CD14-positive monocyte (primary cell): ENCODE results near the gene GSK3A. TPM values are rescaled to one million over a fixed set of nuclear protein-coding genes. Genes with fewer than 3 reads are reported as not detected.

Source experiments
- DNase-seq, 3 donors: peaks; one replicate each; pipeline ENCODE4 v3.0.0-alpha.2; 2011 to 2022
- H2AFZ ChIP-seq: 2 replicates; pipeline ENCODE4 v1.6.0; 2012; ENCODE audit warnings: mild to moderate bottlenecking, low read depth, low read length, inconsistent platforms; ENCODE audit not compliant: insufficient read depth, poor library complexity, severe bottlenecking
- H3K27ac ChIP-seq, 2 donors: 1 replicate in 1 of 2; 2 replicates in 1 of 2; pipeline ENCODE4 v1.5.1; 2012 to 2013; ENCODE audit warnings: low read length in 2 of 2, control low read depth in 1 of 2, inconsistent platforms in 1 of 2, low read depth in 1 of 2, mild to moderate bottlenecking in 1 of 2
- H3K27me3 ChIP-seq, 2 donors: one replicate each; pipeline versions ENCODE4 v1.6.0 to v1.6.1; 2011 to 2013; ENCODE audit warnings: low read length in 2 of 2; ENCODE audit not compliant: control insufficient read depth in 2 of 2, insufficient read depth in 2 of 2
- H3K36me3 ChIP-seq, 2 donors: replicated peaks in 1 of 2; 1 replicate in 1 of 2; 2 replicates in 1 of 2; pipeline versions ENCODE4 v1.5.1 to v1.6.1; 2012 to 2013; ENCODE audit warnings: low read length in 2 of 2, control low read depth in 1 of 2, inconsistent platforms in 1 of 2, mild to moderate bottlenecking in 1 of 2; ENCODE audit not compliant: insufficient read depth in 2 of 2, control insufficient read depth in 1 of 2
- H3K4me1 ChIP-seq, 2 donors: 1 replicate in 1 of 2; 2 replicates in 1 of 2; pipeline versions ENCODE4 v1.5.1 to v1.6.1; 2012 to 2013; ENCODE audit warnings: low read length in 2 of 2, control low read depth in 1 of 2, inconsistent platforms in 1 of 2, mild to moderate bottlenecking in 1 of 2, moderate library complexity in 1 of 2; ENCODE audit not compliant: insufficient read depth in 2 of 2, control insufficient read depth in 1 of 2
- H3K4me2 ChIP-seq: replicated peaks from 2 replicates; pipeline ENCODE3; 2012; ENCODE audit warnings: low read length, moderate library complexity, mild to moderate bottlenecking; ENCODE audit not compliant: poor library complexity, severe bottlenecking; ENCODE audit errors: extremely low read depth
- H3K4me3 ChIP-seq, 3 experiments: fragments of 200-600 bp in 1 of 3; sonication (generic) in 1 of 3; replicated peaks in 1 of 3; 1 replicate in 2 of 3; 2 replicates in 1 of 3; pipeline ENCODE4 v1.5.1; 2011 to 2013; ENCODE audit warnings: low read length in 3 of 3, mild to moderate bottlenecking in 3 of 3, control low read depth in 2 of 3, low read depth in 2 of 3, inconsistent platforms in 1 of 3, moderate library complexity in 1 of 3
- H3K79me2 ChIP-seq: 2 replicates; pipeline ENCODE4 v1.6.0; 2012; ENCODE audit warnings: mild to moderate bottlenecking, control low read depth, inconsistent platforms, low read length, moderate library complexity; ENCODE audit not compliant: insufficient read depth
- H3K9ac ChIP-seq: 2 replicates; pipeline ENCODE4 v1.6.0; 2017; ENCODE audit warnings: low read length, mild to moderate bottlenecking; ENCODE audit not compliant: insufficient read depth, poor library complexity, severe bottlenecking
- H3K9me3 ChIP-seq, 2 donors: replicated peaks in 1 of 2; 1 replicate in 1 of 2; 2 replicates in 1 of 2; pipeline versions ENCODE4 v1.5.1 to v1.6.1; 2012 to 2013; ENCODE audit warnings: low read length in 2 of 2, control low read depth in 1 of 2; ENCODE audit not compliant: control insufficient read depth in 1 of 2, insufficient read depth in 1 of 2
- H4K20me1 ChIP-seq: 2 replicates; pipeline ENCODE4 v1.6.0; 2012; ENCODE audit warnings: mild to moderate bottlenecking, low read length, control low read depth, moderate library complexity; ENCODE audit not compliant: insufficient read depth
- H3K27ac Mint-ChIP-seq, 7 donors: one replicate each; pipeline ENCODE4 v1.8.0; 2020; ENCODE audit warnings: mild to moderate bottlenecking in 7 of 7, mixed read lengths in 7 of 7, moderate library complexity in 6 of 7, inconsistent platforms in 2 of 7
- H3K27me3 Mint-ChIP-seq, 3 donors: one replicate each; pipeline ENCODE4 v1.8.0; 2021 to 2022; ENCODE audit warnings: low read depth in 3 of 3, mild to moderate bottlenecking in 3 of 3, mixed read lengths in 3 of 3, moderate library complexity in 3 of 3, inconsistent platforms in 1 of 3
- H3K36me3 Mint-ChIP-seq, 2 donors: one replicate each; pipeline ENCODE4 v1.8.0; 2020; ENCODE audit warnings: mixed read lengths in 2 of 2, inconsistent platforms in 1 of 2, mild to moderate bottlenecking in 1 of 2
- H3K4me1 Mint-ChIP-seq: one replicate; pipeline ENCODE4 v1.8.0; 2020; ENCODE audit warnings: mild to moderate bottlenecking, mixed read lengths
- H3K4me3 Mint-ChIP-seq, 2 donors: one replicate each; pipeline ENCODE4 v1.8.0; 2020; ENCODE audit warnings: mild to moderate bottlenecking in 2 of 2, mixed read lengths in 2 of 2, moderate library complexity in 1 of 2
- H3K9me3 Mint-ChIP-seq, 7 donors: one replicate each; pipeline ENCODE4 v1.8.0; 2020 to 2022; ENCODE audit warnings: mixed read lengths in 7 of 7, mild to moderate bottlenecking in 6 of 7, moderate library complexity in 6 of 7, inconsistent platforms in 2 of 7
- CTCF ChIP-seq: fragments of 200-600 bp; IDR thresholded peaks from one replicate; pipeline ENCODE4 v1.8.0; 2022; ENCODE audit warnings: antibody characterized with exemption, mild to moderate bottlenecking
- WGBS: methylation state at CpG from one replicate; pipeline ENCODE4 v1.1.5; 2013; ENCODE audit warnings: missing lambda C conversion rate; ENCODE audit not compliant: insufficient coverage; 5-methylcytosine and 5-hydroxymethylcytosine counted together
- intact Hi-C, 2 donors: fragments of 100-400 bp; cut with micrococcal nuclease; formaldehyde crosslinking; loops; one replicate each; pipeline versions ENCODE4 v1.15.0 to v1.15.1; 2023
- polyA plus RNA-seq, 3 donors: library from polyadenylated mRNA; depleted of rRNA in 1 of 3; unstranded in 2 of 3; stranded (reverse) in 1 of 3; fragments of 300-500 nt in 2 of 3; fragments of >200 nt in 1 of 3; fragmentation: Illumina TruSeq in 2 of 3; gene quantifications; 1 replicate in 2 of 3; 2 replicates in 1 of 3; pipeline ENCODE4 v1.2.3, GENCODE V29; 2012 to 2021

The GSK3A gene
- polyA plus RNA-seq, 3 donors, result 12.3 to 47.2 (median 14.9) TPM

GRCh38 chr19:42277821-42278451 is 35.5 kb upstream of the GSK3A start:
- intact Hi-C loops, result no loop called here
- Mint-ChIP-seq H3K4me1 (peaks cover 41% of the 10 kb centered on the region), H3K4me3 (no peak overlapping the region)

GRCh38 chr19:42276821-42277220 is 34.4 kb upstream of the GSK3A start:
- H3K36me3 Mint-ChIP-seq, result peaks cover 35 to 55% of the 10 kb centered on the region in 2 donors
- H3K4me3 Mint-ChIP-seq, result no peak overlapping the region
- Histone ChIP-seq H3K9me3 (no peaks in the 10 kb centered on the region), H3K9ac (no peak overlapping the region), H3K4me3 (no peak overlapping the region), H3K27ac (no peak overlapping the region), H3K4me2 (no peak overlapping the region), H3K27me3 (no peaks in the 10 kb centered on the region), H4K20me1 (peaks cover 72% of the 10 kb centered on the region), H2AFZ (no peak overlapping the region), H3K4me1 (peaks cover 29 to 58% of the 10 kb centered on the region in 2 donors), H3K79me2 (peaks cover 86% of the 10 kb centered on the region), H3K36me3 (peaks cover 39 to 58% of the 10 kb centered on the region in 2 donors)
- TF ChIP-seq CTCF, result no peak
- intact Hi-C loops, result no loop called here
- peaks cover 0 to 5% (median 2%) of the 10 kb centered on the region in 3 donors for H3K27me3 Mint-ChIP-seq
- no peak for DNase-seq
- H3K9me3 Mint-ChIP-seq, result no peaks in the 10 kb centered on the region
- peaks cover 41% of the 10 kb centered on the region for H3K4me1 Mint-ChIP-seq
- peak overlapping the region in 2 of 7 donors; percentile 20 to 54 for H3K27ac Mint-ChIP-seq
- 97% methylated on average over 2 of the region's 4 CpGs for WGBS

More at GRCh38 chr19:42277821-42278451, 35.5 kb upstream of the GSK3A start:
- H3K27me3 Mint-ChIP-seq, result peaks cover 0 to 5% (median 2%) of the 10 kb centered on the region in 3 donors
- peak in 1 of 3 donors; percentile 3 for DNase-seq
- no peak overlapping the region for H3K4me2 ChIP-seq
- H4K20me1 ChIP-seq, result peaks cover 72% of the 10 kb centered on the region
- no peak overlapping the region for H3K27ac ChIP-seq
- peaks cover 36 to 48% of the 10 kb centered on the region in 2 donors for H3K36me3 Mint-ChIP-seq
- peaks cover 82% of the 10 kb centered on the region for H3K79me2 ChIP-seq
- no peak overlapping the region for H3K27ac Mint-ChIP-seq
- no peak for TF ChIP-seq CTCF
- no peaks in the 10 kb centered on the region for H3K9me3 ChIP-seq
- H3K36me3 ChIP-seq, result peaks cover 29 to 47% of the 10 kb centered on the region in 2 donors
- peaks cover 40 to 68% of the 10 kb centered on the region in 2 donors for H3K4me1 ChIP-seq
- no peak overlapping the region for H3K9ac ChIP-seq
- H3K9me3 Mint-ChIP-seq, result no peaks in the 10 kb centered on the region
- no peak overlapping the region for H2AFZ ChIP-seq
- H3K4me3 ChIP-seq, result no peak overlapping the region
- WGBS, result 60% methylated on average over 9 of the region's 10 CpGs
- H3K27me3 ChIP-seq, result no peaks in the 10 kb centered on the region
